Osteocyte (in vitro differentiated cells): Measurements from ENCODE around the gene RPL38. TPM values are rescaled to one million over a fixed set of nuclear protein-coding genes. Genes with fewer than 3 reads are reported as not detected.

Source experiments
- DNase-seq: peaks from one replicate; pipeline ENCODE4 v3.0.0; 2021; ENCODE audit warnings: mixed read lengths; ENCODE audit not compliant: unreplicated experiment; ENCODE audit errors: extremely low spot score
- H3K27ac Mint-ChIP-seq: one replicate; pipeline ENCODE4 v1.8.0; 2021; ENCODE audit warnings: mild to moderate bottlenecking, mixed read lengths; ENCODE audit not compliant: unreplicated experiment
- H3K27me3 Mint-ChIP-seq: one replicate; pipeline ENCODE4 v1.8.0; 2021; ENCODE audit warnings: mixed read lengths; ENCODE audit not compliant: unreplicated experiment
- H3K36me3 Mint-ChIP-seq: one replicate; pipeline ENCODE4 v1.8.0; 2021; ENCODE audit warnings: mixed read lengths; ENCODE audit not compliant: unreplicated experiment
- H3K4me1 Mint-ChIP-seq: one replicate; pipeline ENCODE4 v1.8.0; 2021; ENCODE audit warnings: mixed read lengths; ENCODE audit not compliant: unreplicated experiment
- H3K4me3 Mint-ChIP-seq: one replicate; pipeline ENCODE4 v1.8.0; 2021; ENCODE audit warnings: mild to moderate bottlenecking, moderate library complexity, mixed read lengths; ENCODE audit not compliant: unreplicated experiment
- H3K9me3 Mint-ChIP-seq: one replicate; pipeline ENCODE4 v1.8.0; 2021; ENCODE audit warnings: mixed read lengths; ENCODE audit not compliant: unreplicated experiment
- CTCF ChIP-seq: fragments of 200-600 bp; sonication (generic); IDR thresholded peaks from 2 replicates; pipeline ENCODE4 v1.5.0; 2021; ENCODE audit warnings: antibody characterized with exemption, mild to moderate bottlenecking, moderate library complexity
- total RNA-seq: library from RNA; stranded (reverse); gene quantifications from 2 replicates; pipeline ENCODE4 v1.2.1, GENCODE V29; 2021

The RPL38 gene
- total RNA-seq, 1 donor from 2014 or later, result 755 TPM

- no peak overlapping the region for H3K27ac Mint-ChIP-seq
Observed at GRCh38 chr17:74216505-74216904, 13.0 kb downstream of the RPL38 start.

GRCh38 chr17:74217037-74217730 lies 13.7 kb downstream of the RPL38 start:
- Mint-ChIP-seq H3K4me3 (no peak overlapping the region), H3K27me3 (no peaks in the 10 kb centered on the region)

More at GRCh38 chr17:74216505-74216904, 13.0 kb downstream of the RPL38 start:
- Mint-ChIP-seq H3K9me3 (no peaks in the 10 kb centered on the region), H3K27me3 (no peaks in the 10 kb centered on the region), H3K4me3 (no peak overlapping the region), H3K4me1 (peaks cover 32% of the 10 kb centered on the region), H3K36me3 (peaks cover 1% of the 10 kb centered on the region)
- DNase-seq, result no peak
- TF ChIP-seq CTCF, result no peak

GRCh38 chr17:74217888-74218287 lies 14.4 kb downstream of the RPL38 start:
- H3K4me3 Mint-ChIP-seq, result no peak overlapping the region
- no peaks in the 10 kb centered on the region for H3K27me3 Mint-ChIP-seq

More at GRCh38 chr17:74217037-74217730, 13.7 kb downstream of the RPL38 start:
- Mint-ChIP-seq H3K4me1 (peaks cover 26% of the 10 kb centered on the region), H3K36me3 (no peaks in the 10 kb centered on the region), H3K9me3 (no peaks in the 10 kb centered on the region), H3K27ac (no peak overlapping the region)
- no peak for TF ChIP-seq CTCF
- DNase-seq, result no peak

GRCh38 chr17:74218436-74218835 lies 15.0 kb downstream of the RPL38 start:
- Mint-ChIP-seq H3K27ac (no peak overlapping the region), H3K4me3 (no peak overlapping the region), H3K27me3 (no peaks in the 10 kb centered on the region), H3K9me3 (no peaks in the 10 kb centered on the region), H3K4me1 (peaks cover 14% of the 10 kb centered on the region), H3K36me3 (no peaks in the 10 kb centered on the region)
- no peak for DNase-seq
- no peak for TF ChIP-seq CTCF

More at GRCh38 chr17:74217888-74218287, 14.4 kb downstream of the RPL38 start:
- TF ChIP-seq CTCF, result no peak
- H3K36me3 Mint-ChIP-seq, result no peaks in the 10 kb centered on the region
- peaks cover 18% of the 10 kb centered on the region for H3K4me1 Mint-ChIP-seq
- no peak for DNase-seq
- no peak overlapping the region for H3K27ac Mint-ChIP-seq
- no peaks in the 10 kb centered on the region for H3K9me3 Mint-ChIP-seq

GRCh38 chr17:74219576-74220133 lies 16.2 kb downstream of the RPL38 start:
- H3K4me3 Mint-ChIP-seq, result no peak overlapping the region
- H3K27ac Mint-ChIP-seq, result no peak overlapping the region
- H3K36me3 Mint-ChIP-seq, result no peaks in the 10 kb centered on the region
- no peak for TF ChIP-seq CTCF
- H3K27me3 Mint-ChIP-seq, result no peaks in the 10 kb centered on the region
- H3K9me3 Mint-ChIP-seq, result no peaks in the 10 kb centered on the region
- DNase-seq, result no peak
- H3K4me1 Mint-ChIP-seq, result peaks cover 4% of the 10 kb centered on the region
